Activated CD4-positive, alpha-beta memory T cell treated with anti-CD3 and anti-CD28 coated beads for 36 hours (primary cell): ENCODE measurements around the gene ANXA4. TPM values are rescaled to one million over a fixed set of nuclear protein-coding genes. Genes with fewer than 3 reads are reported as not detected.

Experiments
- CTCF ChIA-PET: fragments of 350-600 bp; sonication (Branson Sonifier 250); formaldehyde crosslinking; loops from one replicate; lab custom pipeline; 2021; ENCODE audit warnings: antibody characterized with exemption, inconsistent platforms; lab: Charles Lee
- POLR2A ChIA-PET: fragments of 350-600 bp; sonication (Branson Sonifier 250); formaldehyde crosslinking; loops from one replicate; lab custom pipeline; 2021; ENCODE audit warnings: antibody characterized with exemption; lab: Charles Lee
- DNase-seq: peaks from one replicate; pipeline ENCODE4 v3.0.0-alpha.2; 2020
- H3K27ac Mint-ChIP-seq: one replicate; pipeline ENCODE4 v1.8.0; 2021; ENCODE audit warnings: mixed read lengths
- H3K27me3 Mint-ChIP-seq: one replicate; pipeline ENCODE4 v1.8.0; 2021; ENCODE audit warnings: mixed read lengths
- H3K36me3 Mint-ChIP-seq: one replicate; pipeline ENCODE4 v1.8.0; 2021; ENCODE audit warnings: mixed read lengths
- H3K4me1 Mint-ChIP-seq: one replicate; pipeline ENCODE4 v1.8.0; 2021; ENCODE audit warnings: low read depth, mixed read lengths
- H3K4me3 Mint-ChIP-seq: one replicate; pipeline ENCODE4 v1.8.0; 2021; ENCODE audit warnings: mild to moderate bottlenecking, mixed read lengths
- H3K9me3 Mint-ChIP-seq: one replicate; pipeline ENCODE4 v1.8.0; 2021; ENCODE audit warnings: mixed read lengths
- intact Hi-C: fragments of 100-400 bp; cut with micrococcal nuclease; formaldehyde crosslinking; loops from one replicate; pipeline ENCODE4 v1.15.1; 2023
- total RNA-seq, 2 experiments: library from RNA; stranded (reverse); gene quantifications; one replicate each; pipeline ENCODE4 v1.2.3, GENCODE V29; 2021

ANXA4 gene
- total RNA-seq, 2 experiments from 2014 or later, result 41.3 to 43.2 TPM

- ChIA-PET POLR2A (no interaction called here), CTCF (interaction anchor here (0.6 to 1.3 kb wide), 2 partner anchors 35 to 57 kb away, joined by 3 to 4 read pairs; no protein-coding TSS in a partner anchor)
- no peak overlapping the region for H3K27ac Mint-ChIP-seq
These were observed 39.7 kb downstream of the ANXA4 start for GRCh38 chr2:69781321-69782248.

GRCh38 chr2:69784228-69784627 is 42.3 kb downstream of the ANXA4 start:
- DNase-seq, result no peak
- H3K4me1 Mint-ChIP-seq, result peaks cover 3% of the 10 kb centered on the region
- H3K27ac Mint-ChIP-seq, result no peak overlapping the region
- no peak overlapping the region for H3K4me3 Mint-ChIP-seq
- POLR2A ChIA-PET, result no interaction called here
- CTCF ChIA-PET, result interaction anchor here (1.3 kb wide), 1 partner anchor 59 kb away, joined by 4 read pairs; no protein-coding TSS in a partner anchor
- H3K36me3 Mint-ChIP-seq, result peaks cover 3% of the 10 kb centered on the region
- H3K27me3 Mint-ChIP-seq, result no peaks in the 10 kb centered on the region
- no peaks in the 10 kb centered on the region for H3K9me3 Mint-ChIP-seq
- intact Hi-C loops, result no loop called here

More at GRCh38 chr2:69781321-69782248, 39.7 kb downstream of the ANXA4 start:
- peaks cover 4% of the 10 kb centered on the region for H3K4me1 Mint-ChIP-seq
- no peaks in the 10 kb centered on the region for H3K27me3 Mint-ChIP-seq
- H3K9me3 Mint-ChIP-seq, result peaks cover 5% of the 10 kb centered on the region
- intact Hi-C loops, result no loop called here
- no peak overlapping the region for H3K4me3 Mint-ChIP-seq
- no peak for DNase-seq
- H3K36me3 Mint-ChIP-seq, result no peaks in the 10 kb centered on the region

GRCh38 chr2:69785358-69785757 is 43.4 kb downstream of the ANXA4 start:
- intact Hi-C loops, result no loop called here
- Mint-ChIP-seq H3K36me3 (peaks cover 3% of the 10 kb centered on the region), H3K4me1 (peaks cover 3% of the 10 kb centered on the region), H3K4me3 (no peak overlapping the region), H3K9me3 (no peaks in the 10 kb centered on the region), H3K27me3 (no peaks in the 10 kb centered on the region), H3K27ac (no peak overlapping the region)
- DNase-seq, result no peak
- ChIA-PET CTCF (interaction anchor here (0.5 to 1.3 kb wide), 2 partner anchors 34 to 61 kb away, joined by 3 to 4 read pairs; no protein-coding TSS in a partner anchor), POLR2A (no interaction called here)

DNA sequence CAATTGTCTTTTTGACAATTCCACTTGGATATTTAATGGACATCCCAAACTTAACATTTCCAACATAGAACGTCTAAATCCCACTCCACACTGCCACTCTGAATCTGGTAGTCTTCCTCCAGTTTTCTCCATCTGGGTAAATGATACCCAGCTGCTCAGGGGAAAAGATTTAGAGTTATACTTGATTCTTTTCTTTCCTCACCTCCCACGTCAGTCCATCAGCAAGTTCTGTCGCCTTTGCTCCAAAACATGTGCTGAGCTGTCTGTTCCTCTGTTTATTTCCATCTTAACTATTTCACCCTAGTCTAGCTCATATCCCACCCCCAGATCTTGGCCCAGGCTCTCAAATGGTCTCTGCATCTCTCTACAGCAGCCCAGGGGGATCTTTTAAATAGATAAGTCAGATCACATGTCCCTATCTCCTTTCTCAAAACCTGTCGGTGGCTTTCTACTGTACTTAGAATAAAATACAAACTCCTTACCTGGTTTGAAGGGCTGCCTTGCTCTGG is 44.2 kb downstream of the ANXA4 start:
- H3K27ac Mint-ChIP-seq, result no peak overlapping the region
- DNase-seq, result no peak
- intact Hi-C loops, result no loop called here
- no peak overlapping the region for H3K4me3 Mint-ChIP-seq
- peaks cover 3% of the 10 kb centered on the region for H3K36me3 Mint-ChIP-seq
- peaks cover 3% of the 10 kb centered on the region for H3K4me1 Mint-ChIP-seq
- POLR2A ChIA-PET, result no interaction called here
- no peaks in the 10 kb centered on the region for H3K27me3 Mint-ChIP-seq
- no peaks in the 10 kb centered on the region for H3K9me3 Mint-ChIP-seq
- CTCF ChIA-PET, result no interaction called here

- H3K36me3 Mint-ChIP-seq, result peaks cover 3% of the 10 kb centered on the region
- no peak overlapping the region for H3K4me3 Mint-ChIP-seq
- no peaks in the 10 kb centered on the region for H3K27me3 Mint-ChIP-seq
- intact Hi-C loops, result no loop called here
- H3K9me3 Mint-ChIP-seq, result no peaks in the 10 kb centered on the region
- ChIA-PET CTCF (interaction anchor here (1.4 to 1.8 kb wide), 2 partner anchors 27 to 64 kb away, joined by 5 to 9 read pairs; no protein-coding TSS in a partner anchor), POLR2A (no interaction called here)
- H3K27ac Mint-ChIP-seq, result no peak overlapping the region
- no peak for DNase-seq
- peaks cover 3% of the 10 kb centered on the region for H3K4me1 Mint-ChIP-seq
These were observed 47.3 kb downstream of the ANXA4 start for GRCh38 chr2:69789175-69789721.

DNA sequence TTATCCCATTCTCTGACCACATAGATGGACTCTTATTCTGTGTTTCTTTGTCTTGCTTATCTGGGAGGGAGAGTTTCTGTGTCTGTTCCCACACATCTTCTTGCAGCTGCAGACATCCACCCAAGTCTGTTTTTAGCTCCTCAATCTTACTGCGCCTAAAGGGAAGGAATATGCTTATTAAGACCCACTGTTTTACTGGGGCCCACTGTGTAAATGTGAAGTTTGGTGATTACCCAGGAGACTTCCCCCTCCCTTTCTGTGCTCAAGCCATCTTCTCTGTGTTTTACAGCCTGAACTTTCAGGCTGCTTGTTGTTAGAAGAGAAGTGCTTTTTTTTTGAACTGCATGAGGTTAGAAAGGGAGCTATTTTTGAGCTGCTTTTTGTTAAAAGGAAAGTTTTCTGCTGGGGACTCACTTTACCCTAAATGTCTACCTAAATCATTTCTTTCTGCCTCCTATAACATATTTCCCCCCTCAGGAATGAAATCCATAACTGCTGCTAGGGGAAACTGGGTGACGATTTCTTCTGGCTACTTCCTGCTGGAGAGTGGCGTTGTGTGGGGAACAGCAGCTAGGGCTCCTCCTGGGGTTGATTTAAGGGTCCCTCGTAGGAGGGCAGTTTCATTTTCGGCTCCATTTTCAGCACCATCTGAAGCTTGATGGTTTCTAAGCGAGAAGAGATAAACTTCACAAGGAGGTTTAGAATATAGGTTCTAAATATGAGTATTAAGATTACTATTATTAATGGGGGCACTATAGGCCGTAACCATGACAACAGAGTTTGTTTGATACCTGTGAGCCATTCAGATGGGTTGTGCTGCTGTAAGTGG is 48.1 kb downstream of the ANXA4 start:
- Mint-ChIP-seq H3K27me3 (no peaks in the 10 kb centered on the region), H3K9me3 (no peaks in the 10 kb centered on the region), H3K4me3 (no peak overlapping the region), H3K36me3 (peaks cover 3% of the 10 kb centered on the region), H3K4me1 (peaks cover 3% of the 10 kb centered on the region), H3K27ac (no peak overlapping the region)
- DNase-seq, result no peak
- intact Hi-C loops, result no loop called here
- ChIA-PET CTCF (interaction anchor here (1.4 to 1.8 kb wide), 2 partner anchors 27 to 65 kb away, joined by 5 to 9 read pairs; no protein-coding TSS in a partner anchor), POLR2A (no interaction called here)

GRCh38 chr2:69790601-69790959 is 48.6 kb downstream of the ANXA4 start:
- Mint-ChIP-seq H3K4me1 (peaks cover 3% of the 10 kb centered on the region), H3K4me3 (no peak overlapping the region), H3K9me3 (no peaks in the 10 kb centered on the region), H3K27me3 (no peaks in the 10 kb centered on the region), H3K36me3 (peaks cover 3% of the 10 kb centered on the region), H3K27ac (no peak overlapping the region)
- CTCF ChIA-PET, result interaction anchor here (1.4 to 1.8 kb wide), 2 partner anchors 26 to 66 kb away, joined by 5 to 9 read pairs; no protein-coding TSS in a partner anchor
- POLR2A ChIA-PET, result no interaction called here
- DNase-seq, result no peak
- intact Hi-C loops, result no loop called here

DNA sequence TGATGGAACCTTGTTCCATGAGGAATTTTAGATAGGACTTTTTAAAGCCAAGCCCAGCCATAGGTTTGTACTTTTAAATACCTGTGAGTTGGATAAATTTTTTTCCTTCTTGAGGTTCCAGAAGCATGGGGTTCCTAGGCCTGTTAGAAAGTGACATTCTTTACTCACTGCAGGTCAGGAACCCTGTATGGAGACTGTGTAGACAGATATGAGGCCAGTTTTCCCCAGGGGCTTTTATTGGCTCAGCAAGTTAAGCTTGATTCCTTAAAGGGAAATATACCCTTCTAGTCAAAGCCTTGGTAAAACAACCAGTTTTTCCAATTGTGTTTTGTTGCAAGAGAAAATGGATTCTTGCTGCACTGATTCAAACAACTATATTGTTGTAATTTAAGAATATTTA is 49.1 kb downstream of the ANXA4 start:
- POLR2A ChIA-PET, result no interaction called here
- Mint-ChIP-seq H3K9me3 (no peaks in the 10 kb centered on the region), H3K4me1 (peaks cover 3% of the 10 kb centered on the region), H3K27ac (no peak overlapping the region), H3K4me3 (no peak overlapping the region), H3K27me3 (no peaks in the 10 kb centered on the region), H3K36me3 (peaks cover 3% of the 10 kb centered on the region)
- CTCF ChIA-PET, result no interaction called here
- DNase-seq, result no peak
- intact Hi-C loops, result no loop called here

- Mint-ChIP-seq H3K36me3 (no peaks in the 10 kb centered on the region), H3K27ac (no peak overlapping the region)
These were observed 54.2 kb downstream of the ANXA4 start for GRCh38 chr2:69796174-69796573.

GRCh38 chr2:69797235-69797634 is 55.3 kb downstream of the ANXA4 start:
- Mint-ChIP-seq H3K36me3 (no peaks in the 10 kb centered on the region), H3K27ac (no peak overlapping the region), H3K4me3 (no peak overlapping the region), H3K9me3 (no peaks in the 10 kb centered on the region), H3K27me3 (no peaks in the 10 kb centered on the region), H3K4me1 (no peaks in the 10 kb centered on the region)
- intact Hi-C loops, result no loop called here
- DNase-seq, result no peak
- ChIA-PET POLR2A (no interaction called here), CTCF (interaction anchor here (2.2 kb wide), 1 partner anchor 72 kb away, joined by 10 read pairs; no protein-coding TSS in a partner anchor)

More at GRCh38 chr2:69796174-69796573, 54.2 kb downstream of the ANXA4 start:
- CTCF ChIA-PET, result interaction anchor here (2.2 kb wide), 1 partner anchor 71 kb away, joined by 10 read pairs; no protein-coding TSS in a partner anchor
- H3K27me3 Mint-ChIP-seq, result no peaks in the 10 kb centered on the region
- intact Hi-C loops, result no loop called here
- H3K4me1 Mint-ChIP-seq, result no peaks in the 10 kb centered on the region
- DNase-seq, result no peak
- no peak overlapping the region for H3K4me3 Mint-ChIP-seq
- H3K9me3 Mint-ChIP-seq, result no peaks in the 10 kb centered on the region
- POLR2A ChIA-PET, result no interaction called here

DNA sequence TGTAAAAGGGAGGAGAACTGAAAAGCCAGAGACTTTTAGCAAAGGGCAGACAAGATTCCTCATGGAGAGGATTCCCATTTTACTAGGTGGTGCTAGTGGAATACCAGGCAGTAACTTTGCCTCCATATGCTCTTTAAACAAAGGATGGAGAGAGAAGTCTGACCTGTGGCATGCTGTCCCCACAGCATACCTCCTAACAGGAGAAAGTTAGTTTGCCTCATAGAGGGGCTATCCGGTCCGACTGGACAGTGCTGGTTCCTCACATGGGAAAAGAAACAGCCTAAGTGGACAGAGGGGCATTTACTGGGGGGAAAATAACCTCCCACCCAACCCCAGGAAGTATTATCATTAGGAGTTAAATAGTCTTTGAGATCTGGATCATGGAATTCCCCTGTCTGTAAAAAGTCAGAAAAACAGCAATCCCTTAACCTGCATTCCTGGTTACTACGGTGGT is 55.9 kb downstream of the ANXA4 start:
- ChIA-PET POLR2A (no interaction called here), CTCF (no interaction called here)
- no peaks in the 10 kb centered on the region for H3K36me3 Mint-ChIP-seq
- H3K27ac Mint-ChIP-seq, result no peak overlapping the region
- intact Hi-C loops, result no loop called here
- no peaks in the 10 kb centered on the region for H3K4me1 Mint-ChIP-seq
- H3K4me3 Mint-ChIP-seq, result no peak overlapping the region
- no peak for DNase-seq
- H3K27me3 Mint-ChIP-seq, result no peaks in the 10 kb centered on the region
- H3K9me3 Mint-ChIP-seq, result no peaks in the 10 kb centered on the region
